Measurements from ENCODE around the gene TSHZ2.

GRCh38 chr20:53148771-53149147, 176.6 kb downstream of the TSHZ2 start:
- TF ChIP-seq, protein P1, sequence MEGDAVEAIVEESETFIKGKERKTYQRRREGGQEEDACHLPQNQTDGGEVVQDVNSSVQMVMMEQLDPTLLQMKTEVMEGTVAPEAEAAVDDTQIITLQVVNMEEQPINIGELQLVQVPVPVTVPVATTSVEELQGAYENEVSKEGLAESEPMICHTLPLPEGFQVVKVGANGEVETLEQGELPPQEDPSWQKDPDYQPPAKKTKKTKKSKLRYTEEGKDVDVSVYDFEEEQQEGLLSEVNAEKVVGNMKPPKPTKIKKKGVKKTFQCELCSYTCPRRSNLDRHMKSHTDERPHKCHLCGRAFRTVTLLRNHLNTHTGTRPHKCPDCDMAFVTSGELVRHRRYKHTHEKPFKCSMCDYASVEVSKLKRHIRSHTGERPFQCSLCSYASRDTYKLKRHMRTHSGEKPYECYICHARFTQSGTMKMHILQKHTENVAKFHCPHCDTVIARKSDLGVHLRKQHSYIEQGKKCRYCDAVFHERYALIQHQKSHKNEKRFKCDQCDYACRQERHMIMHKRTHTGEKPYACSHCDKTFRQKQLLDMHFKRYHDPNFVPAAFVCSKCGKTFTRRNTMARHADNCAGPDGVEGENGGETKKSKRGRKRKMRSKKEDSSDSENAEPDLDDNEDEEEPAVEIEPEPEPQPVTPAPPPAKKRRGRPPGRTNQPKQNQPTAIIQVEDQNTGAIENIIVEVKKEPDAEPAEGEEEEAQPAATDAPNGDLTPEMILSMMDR (IDR thresholded peaks at IDR 0.05 in 2 of 3, conservative IDR thresholded peaks at IDR 0.05 in 1 of 3; ENCODE audit: borderline replicate concordance in 1 of 3, insufficient read depth in 1 of 3, low read depth in 2 of 3, low read length in 2 of 3) = no peak
- TF ChIP-seq CEBPB (IDR thresholded peaks at IDR 0.05; ENCODE audit: low read depth) (no peak), POLR2A (IDR thresholded peaks at IDR 0.05; ENCODE audit: borderline replicate concordance, extremely low read depth, insufficient read depth, insufficient read length) (no peak)

Data from HCT116 (cell line).